Adipocyte (in vitro differentiated cells): Measurements from ENCODE around the gene CPNE2.
A peak's percentile ranks its signal among the peaks of the same experiment; 100 is the strongest.

ENCODE experiments used
- DNase-seq: peaks from one replicate; pipeline ENCODE4 v3.0.0-alpha.2; 2015; ENCODE audit warnings: low read depth
- H3K27me3 ChIP-seq: replicated peaks from 2 replicates; pipeline ENCODE4 v1.7.0; 2013; ENCODE audit warnings: mild to moderate bottlenecking, low read length, moderate library complexity; ENCODE audit not compliant: control insufficient read depth, insufficient read depth
- H3K36me3 ChIP-seq: 2 replicates; pipeline ENCODE4 v1.7.0; 2013; ENCODE audit warnings: low read length, mild to moderate bottlenecking, moderate library complexity; ENCODE audit not compliant: control insufficient read depth, insufficient read depth, severe bottlenecking
- H3K4me1 ChIP-seq: 2 replicates; pipeline ENCODE4 v1.7.0; 2013; ENCODE audit warnings: mild to moderate bottlenecking, low read length, moderate library complexity; ENCODE audit not compliant: control insufficient read depth, insufficient read depth
- H3K4me3 ChIP-seq: 2 replicates; pipeline ENCODE4 v1.7.0; 2013; ENCODE audit warnings: mild to moderate bottlenecking, low read length, moderate library complexity
- H3K9ac ChIP-seq: 2 replicates; pipeline ENCODE4 v1.7.0; 2013; ENCODE audit warnings: mild to moderate bottlenecking, low read length, moderate library complexity
- H3K9me3 ChIP-seq: 2 replicates; pipeline ENCODE4 v1.7.0; 2013; ENCODE audit warnings: mild to moderate bottlenecking, low read length, moderate library complexity; ENCODE audit not compliant: control insufficient read depth

CPNE2 gene

GRCh38 chr16:57151369-57151768 lies 59.0 kb downstream of the CPNE2 start:
- Histone ChIP-seq H3K4me1 (peaks cover 7% of the 10 kb centered on the region), H3K9ac (no peak overlapping the region), H3K9me3 (no peaks in the 10 kb centered on the region), H3K4me3 (no peak overlapping the region), H3K36me3 (peaks cover 55% of the 10 kb centered on the region), H3K27me3 (no peaks in the 10 kb centered on the region)
- no peak for DNase-seq

GRCh38 chr16:57152096-57153093 lies 60.0 kb downstream of the CPNE2 start:
- Histone ChIP-seq H3K4me3 (no peak overlapping the region), H3K9ac (no peak overlapping the region), H3K27me3 (no peaks in the 10 kb centered on the region), H3K9me3 (no peaks in the 10 kb centered on the region), H3K36me3 (peaks cover 62% of the 10 kb centered on the region), H3K4me1 (peaks cover 6% of the 10 kb centered on the region)
- no peak for DNase-seq

- Histone ChIP-seq H3K4me3 (no peak overlapping the region), H3K4me1 (no peaks in the 10 kb centered on the region), H3K9me3 (no peaks in the 10 kb centered on the region), H3K9ac (no peak overlapping the region), H3K36me3 (peaks cover 72% of the 10 kb centered on the region), H3K27me3 (no peaks in the 10 kb centered on the region)
- no peak for DNase-seq
Measured at GRCh38 chr16:57153841-57154240, 61.5 kb downstream of the CPNE2 start.

- no peaks in the 10 kb centered on the region for H3K9me3 ChIP-seq
- no peaks in the 10 kb centered on the region for H3K4me1 ChIP-seq
- no peak for DNase-seq
- peaks cover 77% of the 10 kb centered on the region for H3K36me3 ChIP-seq
- no peak overlapping the region for H3K9ac ChIP-seq
- H3K4me3 ChIP-seq: no peak overlapping the region
- H3K27me3 ChIP-seq: no peaks in the 10 kb centered on the region
Measured at GRCh38 chr16:57155702-57156350, 63.4 kb downstream of the CPNE2 start.

GRCh38 chr16:57156351-57156703 lies 63.9 kb downstream of the CPNE2 start:
- no peaks in the 10 kb centered on the region for H3K27me3 ChIP-seq
- H3K36me3 ChIP-seq: peaks cover 78% of the 10 kb centered on the region
- no peak for DNase-seq
- H3K4me1 ChIP-seq: no peaks in the 10 kb centered on the region
- H3K4me3 ChIP-seq: no peak overlapping the region
- no peaks in the 10 kb centered on the region for H3K9me3 ChIP-seq
- H3K9ac ChIP-seq: no peak overlapping the region

GRCh38 chr16:57157533-57157932 lies 65.2 kb downstream of the CPNE2 start:
- no peak for DNase-seq
- Histone ChIP-seq H3K9ac (no peak overlapping the region), H3K27me3 (no peaks in the 10 kb centered on the region), H3K4me1 (no peaks in the 10 kb centered on the region), H3K4me3 (no peak overlapping the region), H3K36me3 (peaks cover 77% of the 10 kb centered on the region), H3K9me3 (no peaks in the 10 kb centered on the region)

- no peak for DNase-seq
- peaks cover 72% of the 10 kb centered on the region for H3K36me3 ChIP-seq
Measured at GRCh38 chr16:57159447-57159846, 67.1 kb downstream of the CPNE2 start.

GRCh38 chr16:57163842-57164241 lies 71.5 kb downstream of the CPNE2 start:
- Histone ChIP-seq H3K36me3 (peaks cover 62% of the 10 kb centered on the region), H3K4me1 (peaks cover 3% of the 10 kb centered on the region)

More at GRCh38 chr16:57159447-57159846, 67.1 kb downstream of the CPNE2 start:
- Histone ChIP-seq H3K4me3 (no peak overlapping the region), H3K9me3 (no peaks in the 10 kb centered on the region), H3K27me3 (no peaks in the 10 kb centered on the region), H3K4me1 (no peaks in the 10 kb centered on the region), H3K9ac (no peak overlapping the region)

GRCh38 chr16:57165483-57165882 lies 73.1 kb downstream of the CPNE2 start:
- H3K27me3 ChIP-seq: no peaks in the 10 kb centered on the region
- no peak overlapping the region for H3K4me3 ChIP-seq
- DNase-seq: no peak
- H3K9me3 ChIP-seq: no peaks in the 10 kb centered on the region
- H3K9ac ChIP-seq: no peak overlapping the region
- peaks cover 68% of the 10 kb centered on the region for H3K36me3 ChIP-seq
- peaks cover 3% of the 10 kb centered on the region for H3K4me1 ChIP-seq

More at GRCh38 chr16:57163842-57164241, 71.5 kb downstream of the CPNE2 start:
- no peak for DNase-seq
- H3K9me3 ChIP-seq: no peaks in the 10 kb centered on the region
- no peak overlapping the region for H3K4me3 ChIP-seq
- no peaks in the 10 kb centered on the region for H3K27me3 ChIP-seq
- H3K9ac ChIP-seq: no peak overlapping the region

GRCh38 chr16:57165938-57166337 lies 73.6 kb downstream of the CPNE2 start:
- no peaks in the 10 kb centered on the region for H3K9me3 ChIP-seq
- H3K4me3 ChIP-seq: no peak overlapping the region
- H3K27me3 ChIP-seq: no peaks in the 10 kb centered on the region
- DNase-seq: peak; percentile 58
- H3K36me3 ChIP-seq: peaks cover 67% of the 10 kb centered on the region
- no peak overlapping the region for H3K9ac ChIP-seq
- peaks cover 3% of the 10 kb centered on the region for H3K4me1 ChIP-seq

GRCh38 chr16:57166451-57166850 lies 74.1 kb downstream of the CPNE2 start:
- no peak for DNase-seq
- H3K36me3 ChIP-seq: peaks cover 69% of the 10 kb centered on the region
- peaks cover 3% of the 10 kb centered on the region for H3K4me1 ChIP-seq
- H3K27me3 ChIP-seq: no peaks in the 10 kb centered on the region
- H3K9ac ChIP-seq: no peak overlapping the region
- no peaks in the 10 kb centered on the region for H3K9me3 ChIP-seq
- no peak overlapping the region for H3K4me3 ChIP-seq
